Ecto neural progenitor cell (in vitro differentiated cells): ENCODE measurements around the gene RNF175.

Experiments
- DNase-seq: peaks from one replicate; pipeline ENCODE4 v3.0.0-alpha.2; 2018; ENCODE audit warnings: low spot score

The RNF175 gene

GRCh38 chr4:153748378-153748777 lies 11.4 kb downstream of the RNF175 start:
- DNase-seq, result no peak

- DNase-seq, result no peak
Measured at GRCh38 chr4:153747406-153747955, 12.3 kb downstream of the RNF175 start.

- DNase-seq, result no peak
Measured at GRCh38 chr4:153745651-153746050, 14.2 kb downstream of the RNF175 start.

- no peak for DNase-seq
Measured at GRCh38 chr4:153741541-153741940, 18.3 kb downstream of the RNF175 start.

- DNase-seq, result no peak
Measured at GRCh38 chr4:153735906-153736461, 23.8 kb downstream of the RNF175 start.

- no peak for DNase-seq
Measured at GRCh38 chr4:153733751-153734448, 25.9 kb downstream of the RNF175 start.

- DNase-seq, result no peak
Measured at GRCh38 chr4:153731239-153731638, 28.6 kb downstream of the RNF175 start.

GRCh38 chr4:153729895-153730294 lies 29.9 kb downstream of the RNF175 start:
- no peak for DNase-seq

- DNase-seq, result no peak
Measured at GRCh38 chr4:153728660-153729059, 31.2 kb downstream of the RNF175 start.

GRCh38 chr4:153728151-153728550 lies 31.7 kb downstream of the RNF175 start:
- no peak for DNase-seq

- DNase-seq, result no peak
Measured at GRCh38 chr4:153725831-153726154, 34.0 kb downstream of the RNF175 start.

- no peak for DNase-seq
Measured at GRCh38 chr4:153725136-153725830, 34.5 kb downstream of the RNF175 start.

- no peak for DNase-seq
Measured at GRCh38 chr4:153724606-153725005, 35.2 kb downstream of the RNF175 start.

- no peak for DNase-seq
Measured at GRCh38 chr4:153722036-153722435, 37.8 kb downstream of the RNF175 start.

- no peak for DNase-seq
Measured at GRCh38 chr4:153713866-153714646, 45.8 kb downstream of the RNF175 start.

- DNase-seq, result no peak
Measured at GRCh38 chr4:153710681-153711080, 49.1 kb downstream of the RNF175 start.

- DNase-seq, result no peak
Measured at GRCh38 chr4:153706519-153706918, 53.3 kb downstream of the RNF175 start.

- no peak for DNase-seq
Measured at GRCh38 chr4:153705743-153706468, 53.9 kb downstream of the RNF175 start.

GRCh38 chr4:153704522-153704921 lies 55.3 kb downstream of the RNF175 start:
- DNase-seq, result no peak

GRCh38 chr4:153684971-153685371 lies 74.9 kb downstream of the RNF175 start:
- DNase-seq, result no peak

GRCh38 chr4:153684182-153684970 lies 75.4 kb downstream of the RNF175 start, which contains the start of gene TLR2:
Gene TLR2, plus strand, starts transcription at chr4:153684280. Its CDS starts 18,628 bp downstream, at chr4:153702908.
- peak; percentile 74 for DNase-seq
